HCT116 (cell line): ENCODE results near the gene MERTK. TPM values are rescaled to one million over a fixed set of nuclear protein-coding genes. Genes with fewer than 3 reads are reported as not detected.
A peak's percentile ranks its signal among the peaks of the same experiment; 100 is the strongest.

Source experiments
- ATAC-seq: fragments of 200-7000 bp; cut with Tn5 transposase; 2 replicates; pipeline ENCODE4 v1.9.1; 2020; ENCODE audit warnings: mild to moderate bottlenecking, moderate library complexity
- BruUV-seq: library from RNA; stranded (reverse); fragments of 400-500 nt; replicated peaks from 2 replicates; lab custom pipeline; 2021; lab: Mats Ljungman, UMichigan
- CTCF ChIA-PET: fragments of 300-600 bp; sonication (Branson Sonifier 250); formaldehyde crosslinking; loops from one replicate; lab custom pipeline; 2021; ENCODE audit warnings: antibody characterized with exemption; lab: Charles Lee
- POLR2A ChIA-PET: fragments of 300-600, 350-600 bp; sonication (Branson Sonifier 250); formaldehyde crosslinking; loops from one replicate; lab custom pipeline; 2021; ENCODE audit warnings: antibody characterized with exemption; lab: Charles Lee
- RAD21 ChIA-PET, 2 experiments: fragments of 300-600 bp; sonication (Branson Sonifier 250); formaldehyde crosslinking; loops; one replicate each; lab custom pipeline; 2023; ENCODE audit warnings: low total read pairs in 2 of 2; ENCODE audit not compliant: uncharacterized antibody in 2 of 2, unreplicated experiment in 2 of 2, low non-redundant PET in 1 of 2; lab: Charles Lee
- DNase-seq: peaks from one replicate; pipeline ENCODE4 v3.0.0-alpha.2; 2010; ENCODE audit warnings: low read depth, low spot score
- H2AFZ ChIP-seq: fragments of 200-600 bp; shearing (Covaris generic), sonication (generic); 2 replicates; pipeline ENCODE4 v1.6.1; 2017; ENCODE audit warnings: low read depth, mixed run types, mixed read lengths, antibody characterized with exemption, low read length; ENCODE audit not compliant: poor library complexity, severe bottlenecking
- H3K27ac ChIP-seq: 2 replicates; pipeline ENCODE4 v1.5.1; 2012; ENCODE audit warnings: low read depth, low read length
- H3K27me3 ChIP-seq: fragments of 200-600 bp; sonication (generic); 2 replicates; pipeline ENCODE4 v1.6.1; 2016; ENCODE audit warnings: mixed run types, low read length, mixed read lengths; ENCODE audit not compliant: insufficient read depth
- H3K36me3 ChIP-seq, 2 experiments: fragments of 200-500 bp in 1 of 2; fragments of 200-600 bp in 1 of 2; sonication (Bioruptor generic) in 1 of 2; sonication (generic) in 1 of 2; 2 replicates each; pipeline versions ENCODE4 v1.5.1 to v1.6.1; 2014 to 2016; ENCODE audit warnings: low read length in 2 of 2, inconsistent platforms in 1 of 2, mixed read lengths in 1 of 2, mixed run types in 1 of 2; ENCODE audit not compliant: insufficient read depth in 2 of 2, control insufficient read depth in 1 of 2
- H3K4me1 ChIP-seq, 2 experiments: fragments of 200-600 bp in 1 of 2; sonication (generic) in 1 of 2; 2 replicates each; pipeline versions ENCODE4 v1.5.1 to v1.6.1; 2012 to 2017; ENCODE audit warnings: low read length in 2 of 2, inconsistent platforms in 1 of 2, mild to moderate bottlenecking in 1 of 2, mixed read lengths in 1 of 2, mixed run types in 1 of 2, moderate library complexity in 1 of 2; ENCODE audit not compliant: insufficient read depth in 2 of 2, control insufficient read depth in 1 of 2
- H3K4me2 ChIP-seq: fragments of 200-600 bp; sonication (generic); 2 replicates; pipeline ENCODE4 v1.6.1; 2017; ENCODE audit warnings: mixed run types, low read length, mixed read lengths
- H3K4me3 ChIP-seq, 2 experiments: fragments of 200-600 bp in 1 of 2; sonication (generic) in 1 of 2; replicated peaks in 1 of 2; 2 replicates each; pipeline ENCODE4 v1.5.1; 2011 to 2016; ENCODE audit warnings: low read length in 2 of 2, control low read depth in 1 of 2, low read depth in 1 of 2, mild to moderate bottlenecking in 1 of 2, mixed read lengths in 1 of 2, mixed run types in 1 of 2
- H3K79me2 ChIP-seq: fragments of 200-600 bp; sonication (generic); 2 replicates; pipeline ENCODE4 v1.6.1; 2017; ENCODE audit warnings: mild to moderate bottlenecking, mixed run types, low read length, moderate library complexity, mixed read lengths; ENCODE audit not compliant: insufficient read depth
- H3K9ac ChIP-seq: fragments of 200-600 bp; sonication (generic); 2 replicates; pipeline ENCODE4 v1.6.1; 2016; ENCODE audit warnings: low read length, mixed read lengths
- H3K9me2 ChIP-seq: fragments of 200-600 bp; sonication (generic), shearing (Covaris generic); 2 replicates; pipeline ENCODE4 v1.6.1; 2017; ENCODE audit warnings: mixed run types, mild to moderate bottlenecking, moderate library complexity; ENCODE audit not compliant: insufficient read depth
- H3K9me3 ChIP-seq, 2 experiments: fragments of 200-500 bp in 1 of 2; fragments of 200-600 bp in 1 of 2; sonication (Bioruptor generic) in 1 of 2; sonication (generic) in 1 of 2; 2 replicates each; pipeline ENCODE4 v1.6.1; 2014 to 2017; ENCODE audit warnings: low read length in 2 of 2, mixed read lengths in 2 of 2, inconsistent platforms in 1 of 2, low read depth in 1 of 2, mild to moderate bottlenecking in 1 of 2, mixed run types in 1 of 2, moderate library complexity in 1 of 2; ENCODE audit not compliant: control insufficient read depth in 1 of 2, insufficient read depth in 1 of 2
- H4K20me1 ChIP-seq: fragments of 200-600 bp; sonication (generic), shearing (Covaris generic); 2 replicates; pipeline ENCODE4 v1.6.1; 2017; ENCODE audit warnings: mixed run types, mild to moderate bottlenecking, moderate library complexity; ENCODE audit not compliant: insufficient read depth
- CBX3 ChIP-seq: IDR thresholded peaks from 2 replicates; pipeline ENCODE4 v1.6.1; 2012; ENCODE audit warnings: low read depth
- CEBPB ChIP-seq: IDR thresholded peaks from 2 replicates; pipeline ENCODE4 v1.6.1; 2012; ENCODE audit warnings: low read depth
- EGR1 ChIP-seq: IDR thresholded peaks from 2 replicates; pipeline ENCODE4 v1.6.1; 2012; ENCODE audit warnings: low read depth
- EZH2 ChIP-seq: fragments of 200-600 bp; sonication (generic); IDR thresholded peaks from 2 replicates; pipeline ENCODE4 v1.6.1; 2017; ENCODE audit warnings: antibody characterized with exemption, mixed run types
- RAD21 ChIP-seq: IDR thresholded peaks from 2 replicates; pipeline ENCODE4 v1.6.1; 2012; ENCODE audit warnings: low read depth, mild to moderate bottlenecking
- REST ChIP-seq: IDR thresholded peaks from 2 replicates; pipeline ENCODE4 v1.6.1; 2012; ENCODE audit warnings: low read depth
- SP1 ChIP-seq: IDR thresholded peaks from 2 replicates; pipeline ENCODE4 v1.6.1; 2012; ENCODE audit warnings: low read depth
- ZFX ChIP-seq: fragments of 450-650 bp; IDR thresholded peaks from 2 replicates; pipeline ENCODE4 v1.6.1; 2017
- intact Hi-C: fragments of 100-400 bp; cut with micrococcal nuclease; formaldehyde crosslinking; loops from 2 replicates; pipeline ENCODE4 v1.10.0; 2022
- total RNA-seq: library from RNA; stranded (reverse); gene quantifications from one replicate; pipeline ENCODE4 v1.2.1, GENCODE V29; 2021; ENCODE audit not compliant: unreplicated experiment

MERTK gene
- total RNA-seq, 1 experiment from 2014 or later: 5.7 TPM

GRCh38 chr2:111977240-111977639 lies 78.8 kb downstream of the MERTK start:
- no peak overlapping the region for H2AFZ ChIP-seq
- BruUV-seq: no TSS peak
- H3K36me3 ChIP-seq: no peaks in the 10 kb centered on the region
- peaks cover 0 to 4% of the 10 kb centered on the region in 2 experiments; a peak in 1 of 4 replicates for H3K9me3 ChIP-seq
- no peaks in the 10 kb centered on the region for H3K79me2 ChIP-seq
- no peaks in the 10 kb centered on the region for H3K27me3 ChIP-seq
- no peak overlapping the region for H3K9ac ChIP-seq
- TF ChIP-seq EZH2: no peak
- TF ChIP-seq REST: no peak
- TF ChIP-seq CBX3: peak; percentile 54; the same call in 1 of the 2 replicates
- no peak for TF ChIP-seq ZFX
- no peak for TF ChIP-seq EGR1
- TF ChIP-seq CEBPB: no peak
- no peak for TF ChIP-seq RAD21
- no peak for TF ChIP-seq SP1
- no peak overlapping the region for H3K27ac ChIP-seq
- no peak overlapping the region for H3K4me3 ChIP-seq
- H4K20me1 ChIP-seq: no peaks in the 10 kb centered on the region
- ChIA-PET CTCF (no interaction called here), RAD21 (no interaction called here), POLR2A (no interaction called here)
- intact Hi-C loops: loop anchor here (5.0 kb wide), 1 partner anchor 55 kb away; no protein-coding TSS in a partner anchor
- H3K4me2 ChIP-seq: no peak overlapping the region
- DNase-seq (no peak), ATAC-seq (no peak)
- H3K4me1 ChIP-seq: peaks cover 30 to 42% of the 10 kb centered on the region in 2 experiments
- no peaks in the 10 kb centered on the region for H3K9me2 ChIP-seq
